Endothelial cell of umbilical vein (primary cell): ENCODE data around the gene FSIP1. TPM values are rescaled to one million over a fixed set of nuclear protein-coding genes. Genes with fewer than 3 reads are reported as not detected.

Source experiments
- BruUV-seq: library from RNA; stranded (reverse); fragments of 400-500 nt; replicated peaks from 2 replicates; lab custom pipeline; 2021; lab: Mats Ljungman, UMichigan
- CTCF ChIA-PET: fragments of 300-600, 350-600 bp; sonication (Branson Sonifier 250); formaldehyde crosslinking; loops from one replicate; lab custom pipeline; 2021; ENCODE audit warnings: antibody characterized with exemption, inconsistent platforms; lab: Charles Lee
- POLR2A ChIA-PET: fragments of 300-600, 350-600 bp; sonication (Branson Sonifier 250); formaldehyde crosslinking; loops from one replicate; lab custom pipeline; 2021; ENCODE audit warnings: antibody characterized with exemption, inconsistent platforms; lab: Charles Lee
- DNase-seq: peaks from one replicate; pipeline ENCODE4 v3.0.0-alpha.2; 2011; ENCODE audit warnings: low read depth, low spot score
- FAIRE-seq: peaks from 2 replicates; lab custom pipeline; 2011; peaks lifted over from hg19 to GRCh38; lab: Jason Lieb, UNC
- H2AFZ ChIP-seq: 2 replicates; pipeline ENCODE4 v1.6.0; 2012; ENCODE audit warnings: low read depth, low read length, control low read depth, inconsistent platforms
- H3K27ac ChIP-seq: 2 replicates; pipeline ENCODE4 v1.5.1; 2011; ENCODE audit warnings: low read depth, mild to moderate bottlenecking, control low read depth, low read length, moderate library complexity; ENCODE audit not compliant: insufficient read depth
- H3K27me3 ChIP-seq, 2 experiments: 2 replicates each; pipeline versions ENCODE4 v1.6.0 to v1.6.1; 2011; ENCODE audit warnings: low read length in 2 of 2, mixed read lengths in 1 of 2; ENCODE audit not compliant: control insufficient read depth in 2 of 2, insufficient read depth in 2 of 2
- H3K36me3 ChIP-seq, 2 experiments: 2 replicates in 1 of 2; 3 replicates in 1 of 2; pipeline ENCODE4 v1.5.1; 2011; ENCODE audit warnings: low read length in 2 of 2, mild to moderate bottlenecking in 1 of 2, moderate library complexity in 1 of 2; ENCODE audit not compliant: control insufficient read depth in 2 of 2, insufficient read depth in 2 of 2; ENCODE audit errors: extremely low read depth in 1 of 2
- H3K4me1 ChIP-seq: 3 replicates; pipeline ENCODE4 v1.5.1; 2011; ENCODE audit warnings: mild to moderate bottlenecking, low read length; ENCODE audit not compliant: control insufficient read depth, insufficient read depth; ENCODE audit errors: extremely low read depth
- H3K4me2 ChIP-seq: 2 replicates; pipeline ENCODE4 v1.6.1; 2011; ENCODE audit warnings: low read length, control low read depth, mixed read lengths; ENCODE audit not compliant: insufficient read depth
- H3K4me3 ChIP-seq, 3 experiments: fragments of 200-600 bp in 1 of 3; sonication (generic), shearing (Covaris generic) in 1 of 3; replicated peaks in 1 of 3; 2 replicates each; pipeline ENCODE4 v1.5.1; 2011 to 2016; ENCODE audit warnings: control low read depth in 3 of 3, low read length in 3 of 3, mild to moderate bottlenecking in 2 of 3, inconsistent platforms in 1 of 3, low read depth in 1 of 3, moderate library complexity in 1 of 3; ENCODE audit not compliant: insufficient read depth in 1 of 3
- H3K79me2 ChIP-seq: 2 replicates; pipeline ENCODE4 v1.6.0; 2012; ENCODE audit warnings: low read length, inconsistent platforms; ENCODE audit not compliant: control insufficient read depth, insufficient read depth
- H3K9ac ChIP-seq: replicated peaks from 2 replicates; pipeline ENCODE3; 2011; ENCODE audit warnings: low read length, control low read depth; ENCODE audit not compliant: insufficient read depth; ENCODE audit errors: extremely low read depth
- H3K9me1 ChIP-seq: replicated peaks from 3 replicates; pipeline ENCODE4 v1.6.0; 2011; ENCODE audit warnings: mild to moderate bottlenecking, low read length; ENCODE audit not compliant: control insufficient read depth, insufficient read depth; ENCODE audit errors: extremely low read depth
- H3K9me3 ChIP-seq: replicated peaks from 2 replicates; pipeline ENCODE4 v1.5.1; 2012; ENCODE audit warnings: low read length, inconsistent platforms; ENCODE audit not compliant: control insufficient read depth, insufficient read depth
- H4K20me1 ChIP-seq: replicated peaks from 2 replicates; pipeline ENCODE3; 2011; ENCODE audit warnings: mild to moderate bottlenecking, low read length; ENCODE audit not compliant: control insufficient read depth, insufficient read depth; ENCODE audit errors: extremely low read depth
- CTCF ChIP-seq, 2 donors: IDR thresholded peaks; 1 replicate in 1 of 2; 2 replicates in 1 of 2; pipeline ENCODE4 v1.5.1; 2011; ENCODE audit warnings: low read length in 2 of 2, mild to moderate bottlenecking in 2 of 2, moderate library complexity in 2 of 2, control low read depth in 1 of 2, inconsistent platforms in 1 of 2, low read depth in 1 of 2; ENCODE audit not compliant: insufficient read depth in 1 of 2; ENCODE audit errors: extremely low read depth in 1 of 2
- EZH2 ChIP-seq: IDR thresholded peaks from 2 replicates; pipeline ENCODE4 v1.6.1; 2012; ENCODE audit warnings: borderline replicate concordance, low read depth, mild to moderate bottlenecking, moderate library complexity, low read length, inconsistent platforms; ENCODE audit not compliant: severe bottlenecking
- FOS ChIP-seq: IDR thresholded peaks from 2 replicates; pipeline ENCODE4 v1.6.1; 2011; ENCODE audit warnings: mild to moderate bottlenecking, low read length, moderate library complexity, borderline replicate concordance; ENCODE audit not compliant: insufficient read depth
- GATA2 ChIP-seq: IDR thresholded peaks from 2 replicates; pipeline ENCODE4 v1.7.0; 2011; ENCODE audit warnings: low read depth, mild to moderate bottlenecking, moderate library complexity, mixed read lengths, low read length; ENCODE audit not compliant: insufficient read length, insufficient read depth
- JUN ChIP-seq: IDR thresholded peaks from 2 replicates; pipeline ENCODE4 v1.6.1; 2011; ENCODE audit warnings: borderline replicate concordance, low read depth; ENCODE audit not compliant: insufficient read length, insufficient read depth
- MAX ChIP-seq: IDR thresholded peaks from 2 replicates; pipeline ENCODE4 v1.6.1; 2011; ENCODE audit not compliant: insufficient read depth, insufficient read length
- MYC ChIP-seq: IDR thresholded peaks from one replicate; pipeline ENCODE4 v1.6.1; 2011; ENCODE audit warnings: mild to moderate bottlenecking, low read depth, low read length
- POLR2A ChIP-seq: IDR thresholded peaks from 2 replicates; pipeline ENCODE4 v1.6.1; 2012; ENCODE audit warnings: low read depth, mild to moderate bottlenecking, control low read depth, low read length
- POLR2AphosphoS5 ChIP-seq: IDR thresholded peaks from 2 replicates; pipeline ENCODE4 v1.6.1; 2012; ENCODE audit warnings: low read depth, mild to moderate bottlenecking, control low read depth, low read length, moderate library complexity; ENCODE audit not compliant: insufficient read depth
- dilution Hi-C: fragments of 300-500 bp; cut with MboI; formaldehyde crosslinking; loops from one replicate; pipeline ENCODE4 v1.15.0; 2019; ENCODE audit warnings: low sequenced_read_pairs; ENCODE audit not compliant: extremely low pct_ligation_motif_present
- intact Hi-C: fragments of 100-400 bp; cut with micrococcal nuclease; formaldehyde crosslinking; loops from one replicate; pipeline ENCODE4 v1.10.0; 2022
- polyA plus RNA-seq, 4 experiments: library from polyadenylated mRNA; depleted of rRNA in 3 of 4; stranded (reverse) in 3 of 4; unstranded in 1 of 4; fragments of >200 nt; gene quantifications; 2 replicates each; pipeline versions ENCODE4 v1.2.1 to v1.2.3, GENCODE V29; 2011 to 2012; ENCODE audit warnings: missing spikeins in 1 of 4
- total RNA-seq: library from RNA; stranded (reverse); gene quantifications from 2 replicates; pipeline ENCODE4 v1.2.3, GENCODE V29; 2021

FSIP1 gene
- total and polyA plus RNA-seq, 2 donors (not counting 3 experiments of a cell fraction or from before 2014, with no cell fraction given), result 0.23 to 1.1 TPM

GRCh38 chr15:39639037-39639436 lies 143.6 kb downstream of the FSIP1 start:
- intact Hi-C loops, result no loop called here

GRCh38 chr15:39638041-39638440 lies 144.6 kb downstream of the FSIP1 start:
- dilution Hi-C loops, result no loop called here
- H2AFZ ChIP-seq, result no peak overlapping the region
- H3K4me2 ChIP-seq, result no peak overlapping the region
- ChIA-PET CTCF (interaction anchor here (1.6 kb wide), 1 partner anchor 13 kb away, joined by 4 read pairs; no protein-coding TSS in a partner anchor), POLR2A (no interaction called here)
- H3K36me3 ChIP-seq, result no peaks in the 10 kb centered on the region
- BruUV-seq, result no TSS peak
- H4K20me1 ChIP-seq, result no peaks in the 10 kb centered on the region
- H3K9ac ChIP-seq, result no peak overlapping the region
- TF ChIP-seq FOS (no peak), JUN (no peak), MYC (no peak), POLR2A (no peak), EZH2 (no peak), GATA2 (no peak), POLR2AphosphoS5 (no peak), CTCF (IDR thresholded peaks at IDR 0.05; ENCODE audit: extremely low read depth in 1 of 2, insufficient read depth in 1 of 2, low read depth in 1 of 2, low read length in 2 of 2) (no peak), MAX (no peak)
- no peak for FAIRE-seq
- DNase-seq, result no peak
- no peaks in the 10 kb centered on the region for H3K27me3 ChIP-seq
- intact Hi-C loops, result no loop called here
- H3K9me1 ChIP-seq, result no peaks in the 10 kb centered on the region
- no peak overlapping the region for H3K4me3 ChIP-seq
- H3K9me3 ChIP-seq, result no peaks in the 10 kb centered on the region
- no peaks in the 10 kb centered on the region for H3K79me2 ChIP-seq
- no peak overlapping the region for H3K27ac ChIP-seq
- H3K4me1 ChIP-seq, result peaks cover 20% of the 10 kb centered on the region

More at GRCh38 chr15:39639037-39639436, 143.6 kb downstream of the FSIP1 start:
- no peaks in the 10 kb centered on the region for H3K79me2 ChIP-seq
- H3K27me3 ChIP-seq, result no peaks in the 10 kb centered on the region
- no peak overlapping the region for H3K27ac ChIP-seq
- H3K36me3 ChIP-seq, result no peaks in the 10 kb centered on the region
- dilution Hi-C loops, result no loop called here
- FAIRE-seq (no peak), DNase-seq (no peak)
- H3K4me2 ChIP-seq, result no peak overlapping the region
- no peak overlapping the region for H3K4me3 ChIP-seq
- H3K4me1 ChIP-seq, result peaks cover 20% of the 10 kb centered on the region
- CTCF ChIA-PET, result no interaction called here
- no peaks in the 10 kb centered on the region for H4K20me1 ChIP-seq
- no peaks in the 10 kb centered on the region for H3K9me3 ChIP-seq
- no TSS peak for BruUV-seq
- H3K9ac ChIP-seq, result no peak overlapping the region
- TF ChIP-seq POLR2A (no peak), JUN (no peak)
- H3K9me1 ChIP-seq, result no peaks in the 10 kb centered on the region
- no peak overlapping the region for H2AFZ ChIP-seq
- POLR2A ChIA-PET, result no interaction called here
